Measurements from ENCODE around the gene KYAT1. TPM values are rescaled to one million over a fixed set of nuclear protein-coding genes. Genes with fewer than 3 reads are reported as not detected.

KYAT1 gene
- total RNA-seq, 1 donor from 2014 or later, result 12.1 TPM

DNA sequence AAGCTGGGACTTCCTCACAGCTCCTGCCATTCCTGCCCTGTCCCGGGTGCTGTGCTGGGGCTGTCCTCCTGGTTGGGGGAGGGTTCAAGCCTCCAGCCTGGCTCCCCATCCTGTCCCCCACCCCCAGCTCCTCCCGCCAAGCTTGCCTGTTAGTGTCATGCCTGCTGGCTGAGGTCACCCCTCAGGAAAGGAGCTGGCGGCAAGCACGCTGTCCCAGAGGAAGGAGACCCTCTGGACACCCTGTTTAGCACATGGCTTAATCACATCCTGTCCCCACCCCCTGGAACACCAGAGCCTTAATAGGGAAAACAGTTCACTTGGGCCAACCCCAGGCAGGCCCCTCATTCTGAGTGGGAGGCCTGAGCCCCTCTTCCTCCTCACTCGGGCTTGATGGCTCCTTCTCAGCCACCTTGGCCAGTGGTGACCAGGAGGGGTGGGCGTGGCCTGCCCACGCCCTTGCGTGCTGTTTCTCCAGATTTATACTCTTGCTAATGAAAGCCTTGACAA is 29.8 kb upstream of the KYAT1 start:
- Histone ChIP-seq H3K27me3 (ENCODE audit: low read depth) (no peaks in the 10 kb centered on the region), H3K4me3 (peak overlapping the region; percentile 29), H3K27ac (replicated peaks) (peak overlapping the region; percentile 90), H3K9me3 (replicated peaks) (no peaks in the 10 kb centered on the region), H3K4me1 (peaks cover 92% of the 10 kb centered on the region), H3K36me3 (peaks cover 52% of the 10 kb centered on the region)
- peak; percentile 78 for DNase-seq
- no peak for TF ChIP-seq CTCF (IDR thresholded peaks at IDR 0.05; ENCODE audit: borderline replicate concordance)
- intact Hi-C loops (cut with micrococcal nuclease), result no loop called here

GRCh38 chr9:128910906-128911305 is 29.2 kb upstream of the KYAT1 start:
- intact Hi-C loops (cut with micrococcal nuclease), result no loop called here
- DNase-seq, result no peak
- peaks cover 45% of the 10 kb centered on the region for H3K36me3 ChIP-seq
- H3K4me1 ChIP-seq, result peaks cover 87% of the 10 kb centered on the region
- TF ChIP-seq CTCF (IDR thresholded peaks at IDR 0.05; ENCODE audit: borderline replicate concordance), result no peak
- peak overlapping the region; percentile 29 for H3K4me3 ChIP-seq
- H3K9me3 ChIP-seq (replicated peaks), result no peaks in the 10 kb centered on the region
- H3K27me3 ChIP-seq (ENCODE audit: low read depth), result no peaks in the 10 kb centered on the region
- peak overlapping the region; percentile 90 for H3K27ac ChIP-seq (replicated peaks)

GRCh38 chr9:128909859-128910258 is 28.1 kb upstream of the KYAT1 start:
- H3K36me3 ChIP-seq, result peaks cover 41% of the 10 kb centered on the region
- H3K4me3 ChIP-seq, result no peak overlapping the region
- DNase-seq, result no peak
- peak overlapping the region; percentile 90 for H3K27ac ChIP-seq (replicated peaks)
- intact Hi-C loops (cut with micrococcal nuclease), result no loop called here
- TF ChIP-seq CTCF (IDR thresholded peaks at IDR 0.05; ENCODE audit: borderline replicate concordance), result no peak
- H3K27me3 ChIP-seq (ENCODE audit: low read depth), result no peaks in the 10 kb centered on the region
- H3K9me3 ChIP-seq (replicated peaks), result no peaks in the 10 kb centered on the region
- peaks cover 77% of the 10 kb centered on the region for H3K4me1 ChIP-seq

GRCh38 chr9:128908372-128908771 is 26.6 kb upstream of the KYAT1 start:
- DNase-seq, result no peak
- Histone ChIP-seq H3K27me3 (ENCODE audit: low read depth) (no peaks in the 10 kb centered on the region), H3K36me3 (peaks cover 34% of the 10 kb centered on the region), H3K9me3 (replicated peaks) (no peaks in the 10 kb centered on the region), H3K4me1 (peaks cover 73% of the 10 kb centered on the region), H3K27ac (replicated peaks) (no peak overlapping the region), H3K4me3 (no peak overlapping the region)
- no peak for TF ChIP-seq CTCF (IDR thresholded peaks at IDR 0.05; ENCODE audit: borderline replicate concordance)
- intact Hi-C loops (cut with micrococcal nuclease), result no loop called here

DNA sequence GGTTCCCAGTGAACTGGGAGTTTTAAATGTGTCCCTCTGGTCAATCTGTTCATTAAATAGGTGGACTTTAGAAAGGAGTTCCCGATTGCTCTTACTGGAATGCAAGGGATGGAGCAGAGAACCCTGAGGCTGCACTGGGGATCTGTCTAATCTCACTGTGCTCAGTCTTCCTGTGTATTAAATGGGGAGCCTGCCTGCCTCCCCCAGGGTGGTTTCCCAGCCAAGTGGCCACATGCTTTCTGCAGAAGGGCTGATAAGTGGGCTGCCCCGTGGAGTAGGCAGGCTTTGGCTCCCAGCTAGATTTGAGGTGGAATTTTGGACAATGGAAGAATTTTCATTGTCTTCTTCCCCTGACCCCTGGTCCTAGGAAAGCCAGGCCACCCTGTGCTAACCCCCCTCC is 25.0 kb upstream of the KYAT1 start:
- peaks cover 73% of the 10 kb centered on the region for H3K4me1 ChIP-seq

More for the DNA sequence above, 25.0 kb upstream of the KYAT1 start:
- intact Hi-C loops (cut with micrococcal nuclease), result no loop called here
- DNase-seq, result no peak
- no peak for TF ChIP-seq CTCF (IDR thresholded peaks at IDR 0.05; ENCODE audit: borderline replicate concordance)
- Histone ChIP-seq H3K27me3 (ENCODE audit: low read depth) (no peaks in the 10 kb centered on the region), H3K9me3 (replicated peaks) (no peaks in the 10 kb centered on the region), H3K36me3 (peaks cover 37% of the 10 kb centered on the region), H3K27ac (replicated peaks) (peak overlapping the region; percentile 48), H3K4me3 (no peak overlapping the region)

All from left ventricle myocardium inferior (tissue), 1 donor.